MM.1S (cell line): ENCODE results near the gene SLC35F3.

Experiments used
- DNase-seq: peaks from one replicate; pipeline ENCODE4 v3.0.0-alpha.2; 2015
- H2AFZ ChIP-seq: fragments of 300-600 bp; sonication (generic); 2 replicates; pipeline ENCODE4 v1.6.0; 2016; ENCODE audit warnings: antibody characterized with exemption, low read length
- H3F3A ChIP-seq: fragments of 300-600 bp; sonication (generic); 2 replicates; pipeline ENCODE4 v1.6.1; 2016; ENCODE audit warnings: mild to moderate bottlenecking, antibody characterized with exemption, low read length, moderate library complexity, mixed read lengths; ENCODE audit not compliant: insufficient read depth
- H3K27ac ChIP-seq: fragments of 300-600 bp; sonication (generic); 2 replicates; pipeline ENCODE4 v1.5.1; 2016; ENCODE audit warnings: mild to moderate bottlenecking, low read length
- H3K27me3 ChIP-seq: fragments of 300-600 bp; sonication (generic); replicated peaks from 2 replicates; pipeline ENCODE4 v1.6.0; 2016; ENCODE audit warnings: low read length; ENCODE audit not compliant: insufficient read depth
- H3K36me3 ChIP-seq: fragments of 300-600 bp; sonication (generic); replicated peaks from 2 replicates; pipeline ENCODE4 v1.6.1; 2016; ENCODE audit warnings: mild to moderate bottlenecking, low read length, mixed read lengths; ENCODE audit not compliant: insufficient read depth
- H3K4me1 ChIP-seq: fragments of 300-600 bp; sonication (generic); 2 replicates; pipeline ENCODE4 v1.6.1; 2016; ENCODE audit warnings: low read length, mixed read lengths
- H3K4me2 ChIP-seq: fragments of 300-600 bp; sonication (generic); 2 replicates; pipeline ENCODE4 v1.6.0; 2016; ENCODE audit warnings: low read depth, low read length
- H3K4me3 ChIP-seq: fragments of 300-600 bp; sonication (generic); 2 replicates; pipeline ENCODE4 v1.5.1; 2016; ENCODE audit warnings: low read length, mixed read lengths
- H3K79me2 ChIP-seq: fragments of 300-600 bp; sonication (generic); 2 replicates; pipeline ENCODE4 v1.6.1; 2016; ENCODE audit warnings: mixed run types, low read length, mixed read lengths
- H3K9ac ChIP-seq: fragments of 300-600 bp; sonication (generic); 2 replicates; pipeline ENCODE4 v1.6.1; 2016; ENCODE audit warnings: low read length, mixed read lengths
- H3K9me2 ChIP-seq: fragments of 300-600 bp; sonication (generic); replicated peaks from 2 replicates; pipeline ENCODE4 v1.6.1; 2016; ENCODE audit warnings: mild to moderate bottlenecking, low read length, mixed read lengths; ENCODE audit not compliant: insufficient read depth
- H3K9me3 ChIP-seq: fragments of 300-600 bp; sonication (generic); replicated peaks from 2 replicates; pipeline ENCODE4 v1.6.1; 2016; ENCODE audit warnings: mild to moderate bottlenecking, low read length, mixed read lengths; ENCODE audit not compliant: insufficient read depth
- H4K20me1 ChIP-seq: fragments of 300-600 bp; sonication (generic); 2 replicates; pipeline ENCODE4 v1.6.1; 2016; ENCODE audit warnings: mild to moderate bottlenecking, low read length, moderate library complexity, mixed read lengths; ENCODE audit not compliant: insufficient read depth
- CTCF ChIP-seq: fragments of 300-600 bp; sonication (generic); IDR thresholded peaks from 2 replicates; pipeline ENCODE4 v1.5.1; 2016; ENCODE audit warnings: antibody characterized with exemption, low read length, mixed read lengths
- EZH2 ChIP-seq: fragments of 300-600 bp; sonication (generic); optimal IDR thresholded peaks from 2 replicates; pipeline ENCODE3; 2017; ENCODE audit warnings: low read depth, mild to moderate bottlenecking, antibody characterized with exemption, low read length, mixed read lengths
- EZH2phosphoT487 ChIP-seq: fragments of 300-600 bp; sonication (generic); IDR thresholded peaks from 2 replicates; pipeline ENCODE4 v1.6.1; 2018; ENCODE audit warnings: antibody characterized with exemption, low read length

Gene SLC35F3

GRCh38 chr1:233864578-233864977 lies 39.9 kb upstream of the SLC35F3 start:
- Histone ChIP-seq H4K20me1 (no peaks in the 10 kb centered on the region), H3K4me1 (no peaks in the 10 kb centered on the region), H3K79me2 (no peaks in the 10 kb centered on the region), H3K4me3 (no peak overlapping the region), H3K9me2 (no peaks in the 10 kb centered on the region), H3K9me3 (no peaks in the 10 kb centered on the region), H3K27ac (no peak overlapping the region), H3K36me3 (no peaks in the 10 kb centered on the region), H3K4me2 (no peak overlapping the region), H3F3A (no peaks in the 10 kb centered on the region), H3K27me3 (no peaks in the 10 kb centered on the region), H3K9ac (no peak overlapping the region), H2AFZ (no peak overlapping the region)
- TF ChIP-seq EZH2 (no peak), EZH2phosphoT487 (no peak), CTCF (no peak)
- DNase-seq, result no peak

- no peak overlapping the region for H3K9ac ChIP-seq
These were observed 39.3 kb upstream of the SLC35F3 start for GRCh38 chr1:233865216-233865615.

GRCh38 chr1:233865902-233866301 lies 38.6 kb upstream of the SLC35F3 start:
- H3K4me2 ChIP-seq, result no peak overlapping the region
- no peak overlapping the region for H3K4me3 ChIP-seq
- DNase-seq, result no peak
- no peaks in the 10 kb centered on the region for H3K27me3 ChIP-seq
- TF ChIP-seq EZH2, result no peak
- TF ChIP-seq EZH2phosphoT487, result no peak
- no peak for TF ChIP-seq CTCF
- no peaks in the 10 kb centered on the region for H3K9me2 ChIP-seq
- no peaks in the 10 kb centered on the region for H3K4me1 ChIP-seq
- no peak overlapping the region for H3K27ac ChIP-seq
- no peaks in the 10 kb centered on the region for H3K36me3 ChIP-seq
- no peak overlapping the region for H3K9ac ChIP-seq
- H3K79me2 ChIP-seq, result no peaks in the 10 kb centered on the region
- no peaks in the 10 kb centered on the region for H3F3A ChIP-seq
- H3K9me3 ChIP-seq, result no peaks in the 10 kb centered on the region
- no peak overlapping the region for H2AFZ ChIP-seq
- H4K20me1 ChIP-seq, result no peaks in the 10 kb centered on the region

More at GRCh38 chr1:233865216-233865615, 39.3 kb upstream of the SLC35F3 start:
- H3K79me2 ChIP-seq, result no peaks in the 10 kb centered on the region
- H3F3A ChIP-seq, result no peaks in the 10 kb centered on the region
- no peaks in the 10 kb centered on the region for H3K27me3 ChIP-seq
- no peak overlapping the region for H3K4me2 ChIP-seq
- no peak overlapping the region for H3K27ac ChIP-seq
- H2AFZ ChIP-seq, result no peak overlapping the region
- no peak overlapping the region for H3K4me3 ChIP-seq
- no peaks in the 10 kb centered on the region for H4K20me1 ChIP-seq
- no peak for DNase-seq
- H3K9me3 ChIP-seq, result no peaks in the 10 kb centered on the region
- TF ChIP-seq EZH2 (no peak), EZH2phosphoT487 (no peak)
- no peaks in the 10 kb centered on the region for H3K4me1 ChIP-seq
- H3K9me2 ChIP-seq, result no peaks in the 10 kb centered on the region
- H3K36me3 ChIP-seq, result no peaks in the 10 kb centered on the region

DNA sequence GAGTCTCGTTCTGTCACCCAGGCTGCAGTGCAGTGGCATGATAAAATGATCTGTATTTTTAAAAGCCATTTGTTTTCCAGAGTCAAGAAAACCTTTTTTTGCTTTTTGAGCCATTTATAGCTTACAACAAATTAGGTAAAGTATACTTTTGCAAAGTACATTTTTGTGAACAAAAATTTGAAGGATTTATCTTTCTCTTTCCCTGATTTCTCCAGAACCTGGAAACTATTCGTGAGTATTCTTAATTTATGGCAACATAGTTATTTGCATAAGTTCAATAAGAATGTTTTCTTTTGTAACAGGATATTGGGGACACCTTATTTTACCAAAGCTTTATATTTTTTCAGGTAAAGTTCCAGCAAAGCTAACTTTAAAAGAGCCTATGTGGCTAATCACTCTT lies 37.4 kb upstream of the SLC35F3 start:
- Histone ChIP-seq H2AFZ (no peak overlapping the region), H3K9me3 (no peaks in the 10 kb centered on the region), H3K9ac (no peak overlapping the region), H3K36me3 (no peaks in the 10 kb centered on the region), H3K4me1 (no peaks in the 10 kb centered on the region), H3K79me2 (no peaks in the 10 kb centered on the region), H3F3A (no peaks in the 10 kb centered on the region), H3K27ac (no peak overlapping the region), H3K4me3 (no peak overlapping the region), H3K4me2 (no peak overlapping the region), H4K20me1 (no peaks in the 10 kb centered on the region), H3K9me2 (no peaks in the 10 kb centered on the region), H3K27me3 (no peaks in the 10 kb centered on the region)
- TF ChIP-seq EZH2, result no peak
- no peak for TF ChIP-seq EZH2phosphoT487
- TF ChIP-seq CTCF, result no peak
- DNase-seq, result no peak
